Measurements from ENCODE around the gene IL20RA. TPM values are rescaled to one million over a fixed set of nuclear protein-coding genes. Genes with fewer than 3 reads are reported as not detected.

IL20RA gene
- total RNA-seq, 4 donors from 2014 or later, result 0.27 to 8.1 (median 2.6) TPM

GRCh38 chr6:136958168-136958567 is 86.6 kb downstream of the IL20RA start:
- intact Hi-C loops (cut with DNase I), result no loop called here
- WGBS, 2 donors, result 94 to 96% methylated on average over 5 of the region's 5 CpGs
- H3K4me1 ChIP-seq, result peaks cover 0 to 7% of the 10 kb centered on the region in 2 donors
- H3K27me3 ChIP-seq, result no peaks in the 10 kb centered on the region
- no peaks in the 10 kb centered on the region for H3K9me3 ChIP-seq
- DNase-seq, result no peak
- H3K27ac ChIP-seq, result no peak overlapping the region
- no peaks in the 10 kb centered on the region for H3K36me3 ChIP-seq
- H3K4me3 ChIP-seq (replicated peaks in 1 of 3), result no peak overlapping the region
- TF ChIP-seq POLR2A (IDR thresholded peaks at IDR 0.05) (no peak), CTCF (IDR thresholded peaks at IDR 0.05) (no peak)

- H3K27me3 ChIP-seq, result no peaks in the 10 kb centered on the region
- peaks cover 0 to 7% of the 10 kb centered on the region in 2 donors for H3K4me1 ChIP-seq
- intact Hi-C loops (cut with DNase I), result no loop called here
- H3K36me3 ChIP-seq, result no peaks in the 10 kb centered on the region
- 62 to 63% methylated on average over 14 of the region's 14 CpGs for WGBS, 2 donors
- DNase-seq, result no peak
- H3K9me3 ChIP-seq, result no peaks in the 10 kb centered on the region
- no peak overlapping the region for H3K27ac ChIP-seq
- no peak overlapping the region for H3K4me3 ChIP-seq (replicated peaks in 1 of 3)
- TF ChIP-seq CTCF (IDR thresholded peaks at IDR 0.05), result no peak
- TF ChIP-seq POLR2A (IDR thresholded peaks at IDR 0.05), result no peak
Observed at GRCh38 chr6:136956590-136957544, 87.9 kb downstream of the IL20RA start.

- Histone ChIP-seq H3K36me3 (no peaks in the 10 kb centered on the region), H3K4me3 (replicated peaks in 1 of 3) (no peak overlapping the region), H3K4me1 (peaks cover 0 to 7% of the 10 kb centered on the region in 2 donors), H3K27ac (no peak overlapping the region), H3K9me3 (no peaks in the 10 kb centered on the region), H3K27me3 (no peaks in the 10 kb centered on the region)
- 92 to 93% methylated on average over 3 of the region's 3 CpGs for WGBS, 2 donors
- intact Hi-C loops (cut with DNase I), result no loop called here
- TF ChIP-seq CTCF (IDR thresholded peaks at IDR 0.05), result no peak
- TF ChIP-seq POLR2A (IDR thresholded peaks at IDR 0.05), result no peak
- no peak for DNase-seq
Observed at GRCh38 chr6:136955123-136955522, 89.6 kb downstream of the IL20RA start.

- 55 to 65% methylated on average over 7 of the region's 7 CpGs for WGBS, 2 donors
- Histone ChIP-seq H3K4me1 (no peaks in the 10 kb centered on the region), H3K9me3 (no peaks in the 10 kb centered on the region), H3K27me3 (no peaks in the 10 kb centered on the region), H3K4me3 (replicated peaks in 1 of 3) (no peak overlapping the region), H3K36me3 (no peaks in the 10 kb centered on the region), H3K27ac (no peak overlapping the region)
- DNase-seq, result no peak
- intact Hi-C loops (cut with DNase I), result no loop called here
- no peak for TF ChIP-seq POLR2A (IDR thresholded peaks at IDR 0.05)
- TF ChIP-seq CTCF (IDR thresholded peaks at IDR 0.05), result no peak
Observed at GRCh38 chr6:136952714-136953260, 92.0 kb downstream of the IL20RA start.

All from thyroid gland (tissue), 4 donors.